ENCODE measurements around the gene USE1.

USE1 gene

DNA sequence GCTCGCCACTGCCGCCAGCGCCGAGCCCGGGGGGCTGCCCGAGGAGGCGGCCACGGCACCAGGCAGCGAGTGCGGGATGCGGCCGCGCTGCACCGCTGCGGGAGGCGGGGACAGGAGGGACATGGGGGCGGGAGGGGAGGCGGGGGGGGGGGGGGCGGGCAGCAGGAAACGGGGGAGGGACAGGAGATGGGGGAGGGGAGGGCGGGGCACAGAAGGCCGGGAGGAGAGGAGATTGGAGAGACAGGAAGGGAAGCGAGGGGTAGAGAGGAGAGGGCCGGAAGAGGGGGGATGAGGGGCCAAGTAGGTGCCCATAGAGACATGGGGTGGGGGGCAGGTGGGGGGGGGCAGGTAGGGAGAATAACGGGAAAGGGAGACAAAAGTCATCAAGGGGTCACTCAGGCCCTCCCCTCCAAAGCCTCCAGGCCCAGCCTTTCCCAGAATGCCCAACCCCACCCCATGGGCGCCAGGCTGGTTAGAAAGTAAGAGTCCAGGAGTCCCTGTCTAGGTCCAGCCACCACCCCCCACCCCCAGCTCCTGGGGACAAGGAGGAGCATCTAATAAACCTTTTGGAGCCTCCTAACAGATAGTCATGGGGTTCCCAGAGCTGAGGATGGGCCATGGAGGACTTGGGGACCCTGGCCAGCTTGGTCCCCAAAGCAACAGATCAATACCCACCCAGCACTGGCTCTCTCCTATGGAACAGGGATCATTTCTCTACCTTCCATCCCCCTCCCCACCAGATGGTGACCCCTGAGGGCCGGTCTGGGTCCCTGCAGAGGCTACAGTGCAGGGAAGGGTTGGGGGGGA lies 21.0 kb downstream of the USE1 start:
- peak; percentile 11 to 24 for ATAC-seq

DNA sequence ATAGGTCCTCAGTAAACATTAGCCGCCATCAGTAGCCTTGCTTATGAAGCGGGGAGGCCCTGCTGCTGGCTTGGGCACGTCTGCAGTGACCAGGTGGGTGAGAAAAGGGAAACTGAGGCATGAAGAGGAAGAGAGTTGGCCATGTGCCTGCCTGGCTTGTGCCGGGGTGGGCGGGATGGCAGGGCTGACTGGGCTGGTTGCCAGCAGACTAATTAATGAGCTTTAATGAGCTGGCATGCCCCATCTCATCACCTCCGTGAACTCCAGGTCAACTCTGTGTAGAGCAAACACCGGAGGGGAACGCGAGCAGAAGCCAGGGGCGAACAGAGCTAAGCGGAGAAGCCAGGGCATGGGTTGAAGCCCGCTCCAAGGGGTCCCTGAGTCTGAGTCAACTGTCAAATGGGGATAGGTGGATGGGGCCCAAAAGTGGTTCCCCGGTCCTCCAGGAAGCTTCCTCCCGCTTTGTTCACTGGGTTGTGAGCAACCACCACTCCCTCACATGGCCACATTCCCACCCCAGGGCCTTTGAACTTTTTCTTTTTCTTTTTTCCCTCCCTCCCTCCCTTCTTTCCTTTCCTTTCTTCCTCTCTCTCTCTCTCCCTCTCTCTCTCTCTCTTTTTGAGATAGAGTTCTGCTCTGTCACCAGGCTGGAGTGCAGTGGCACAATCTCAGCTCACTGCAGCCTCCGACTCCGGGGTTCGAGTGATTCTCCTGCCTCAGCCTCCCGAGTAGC lies 21.8 kb downstream of the USE1 start:
- ATAC-seq = no peak

DNA sequence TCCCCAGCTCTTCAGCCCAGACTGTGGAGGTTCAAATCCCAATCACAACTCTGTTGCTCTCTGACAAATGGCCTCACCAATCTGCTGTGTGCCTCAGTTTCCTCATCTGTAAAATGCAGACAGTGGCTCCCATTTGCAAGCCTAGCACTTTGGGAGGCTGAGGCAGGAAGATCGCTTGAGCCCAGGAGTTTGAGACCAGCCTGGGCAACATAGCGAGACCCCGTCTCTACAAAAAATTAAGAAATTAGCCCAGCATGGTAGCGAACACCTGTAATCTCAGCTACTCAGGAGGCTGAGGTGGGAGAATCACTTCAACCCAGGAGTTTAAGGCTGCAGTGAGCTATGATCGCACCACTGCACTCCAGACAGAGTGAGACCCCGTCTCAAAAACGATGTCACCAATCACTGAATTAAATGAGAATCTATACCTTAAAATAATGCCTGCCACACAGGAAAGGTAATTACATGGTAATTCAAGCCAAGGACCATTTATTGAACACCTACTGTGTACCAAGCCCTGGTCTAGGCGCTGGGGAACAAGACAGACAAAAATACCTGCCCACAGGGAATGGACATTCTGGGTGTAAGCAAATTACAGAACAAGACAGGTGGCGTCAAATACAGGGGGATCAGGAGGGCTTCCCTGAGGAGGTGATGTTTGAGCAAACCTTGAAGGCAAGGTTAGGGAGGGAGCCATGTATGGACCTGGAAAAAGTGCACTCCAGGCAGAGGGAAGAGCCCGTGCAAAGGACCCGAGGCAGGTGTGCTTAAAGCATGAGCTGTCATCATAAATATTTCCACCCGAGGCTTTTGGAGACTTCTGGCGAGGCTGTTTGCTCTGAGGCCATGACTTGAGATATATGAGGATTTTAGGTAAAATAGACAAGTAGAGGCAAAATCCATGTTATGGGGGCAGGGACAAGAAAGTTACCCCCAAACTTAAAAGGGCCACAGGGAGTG lies 22.9 kb downstream of the USE1 start:
- ATAC-seq = no peak

DNA sequence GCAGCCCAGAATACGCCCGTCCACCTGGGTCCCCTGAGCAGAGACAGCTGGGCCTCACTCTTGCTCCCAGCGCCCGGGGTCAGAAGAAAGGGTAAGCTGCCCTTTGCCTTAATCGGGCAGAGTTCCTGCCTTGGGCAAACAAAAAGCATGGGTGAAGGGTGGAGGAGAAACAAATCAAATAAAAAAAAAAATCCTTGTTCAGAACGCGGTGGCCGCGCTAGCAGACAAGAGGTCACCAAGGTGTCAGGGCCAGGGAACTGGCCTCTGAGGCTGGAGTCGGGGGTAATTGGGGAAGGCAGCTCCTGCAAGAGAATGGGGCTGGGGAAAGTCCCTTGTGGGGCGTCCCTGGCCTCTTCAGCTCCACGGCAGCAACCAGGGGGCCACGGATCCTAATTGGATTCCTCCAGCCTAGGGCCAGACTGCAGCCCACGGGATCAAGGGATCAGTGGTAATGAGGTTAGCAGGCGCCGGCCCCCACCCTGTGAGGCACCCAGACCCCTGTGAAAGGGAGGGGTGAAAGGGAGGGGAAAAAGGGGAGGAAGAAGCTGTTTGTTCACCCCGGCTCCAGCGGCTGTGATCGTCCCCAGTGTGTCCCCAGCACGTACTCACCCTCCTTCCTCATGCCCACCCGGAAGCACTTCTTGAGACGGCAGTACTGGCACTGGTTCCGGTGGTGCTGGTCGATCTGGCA lies 25.1 kb downstream of the USE1 start:
- no peak for ATAC-seq

DNA sequence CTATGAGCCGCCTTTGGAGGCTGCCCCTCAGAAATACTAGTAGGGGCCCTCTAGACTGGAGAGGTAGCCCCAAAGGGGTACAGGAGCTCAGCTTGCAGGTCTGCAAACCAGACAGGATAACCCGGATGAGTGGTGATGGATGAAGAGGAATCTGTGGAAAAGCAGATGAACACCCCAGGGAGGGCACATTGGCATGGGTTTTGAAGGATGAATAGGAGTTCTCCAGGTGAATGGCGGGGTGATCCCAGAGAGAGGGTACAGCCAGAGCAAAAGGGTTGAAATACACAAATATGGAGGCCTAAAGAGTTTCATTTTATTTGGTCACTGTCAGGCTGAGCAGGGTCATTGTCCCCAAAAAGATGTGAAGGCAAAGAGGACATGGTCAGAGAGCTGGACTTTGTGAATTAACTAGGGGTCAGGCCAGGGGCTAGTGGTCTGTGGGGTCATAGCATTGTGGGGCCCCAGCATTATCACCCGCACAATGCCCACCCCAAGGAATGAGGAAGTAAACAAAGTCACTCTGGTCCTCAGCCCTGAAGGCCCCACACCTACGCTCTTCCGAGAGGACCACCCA lies 25.8 kb downstream of the USE1 start:
- ATAC-seq = no peak

DNA sequence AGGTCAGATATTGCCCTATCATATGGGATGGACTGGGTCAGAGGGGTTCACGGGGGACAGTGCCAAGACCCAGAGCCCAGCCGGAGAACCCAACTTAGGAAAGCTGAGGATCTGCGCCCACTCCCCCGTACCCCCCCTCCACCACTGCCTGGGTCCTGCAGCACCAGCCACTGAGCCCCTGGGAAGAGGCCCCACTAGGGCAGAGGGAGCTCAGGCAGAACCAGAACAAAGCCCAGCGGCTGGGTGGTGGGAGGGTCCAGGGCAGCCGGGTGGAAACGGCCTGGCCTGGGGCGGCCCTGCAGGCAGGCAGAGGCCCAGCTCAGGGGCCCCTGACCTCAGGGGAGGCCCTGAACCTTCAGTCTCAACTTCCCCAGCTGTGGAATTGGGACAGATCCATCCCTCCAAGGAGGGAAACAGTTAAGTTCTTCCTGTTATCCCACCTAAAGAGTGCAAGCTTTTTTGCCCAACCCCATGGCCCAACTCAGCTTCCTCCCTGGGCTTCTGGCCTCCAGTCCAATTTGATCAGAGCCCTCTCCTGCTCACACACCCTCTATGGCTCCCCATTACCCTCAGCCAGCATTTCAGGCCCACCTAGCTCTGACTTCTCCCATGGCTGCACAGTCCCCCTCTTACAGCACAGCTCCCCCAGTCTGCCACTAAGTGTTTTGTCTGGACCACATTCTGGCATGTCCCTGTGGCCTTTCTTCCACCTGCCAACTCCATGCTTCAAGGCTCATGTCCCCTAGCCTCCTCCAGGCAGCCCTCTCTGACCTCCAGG lies 27.5 kb downstream of the USE1 start:
- no peak for ATAC-seq

DNA sequence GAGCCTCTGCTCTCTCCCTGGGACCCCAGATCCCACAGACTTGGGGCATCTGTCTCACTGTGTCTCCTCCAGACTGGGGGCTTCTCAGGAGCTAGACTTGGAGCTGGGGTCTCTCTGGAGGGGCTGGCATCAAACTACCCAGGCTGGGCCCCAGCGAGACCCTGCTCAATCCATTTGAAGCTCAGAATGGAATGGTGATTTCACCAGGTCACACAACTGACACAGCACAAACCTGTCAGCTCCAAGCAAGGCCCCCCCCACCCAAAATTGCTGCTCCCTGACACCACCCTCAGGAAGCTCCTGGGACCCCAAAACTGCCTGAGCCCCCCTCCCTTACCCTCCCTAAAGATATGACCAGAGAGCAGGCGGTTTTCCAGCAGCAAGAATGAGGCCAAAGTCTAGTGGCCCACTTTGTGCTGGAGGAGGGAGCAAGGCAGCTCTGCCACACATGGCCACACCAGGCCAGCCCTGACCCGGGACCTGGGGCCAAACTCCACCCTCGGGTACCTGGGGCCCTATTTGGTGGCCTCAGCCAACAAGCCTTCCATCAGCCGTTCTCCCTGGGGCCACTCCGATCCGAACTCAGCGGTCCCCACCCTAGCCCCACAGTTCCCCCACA lies 28.2 kb downstream of the USE1 start:
- ATAC-seq = no peak

DNA sequence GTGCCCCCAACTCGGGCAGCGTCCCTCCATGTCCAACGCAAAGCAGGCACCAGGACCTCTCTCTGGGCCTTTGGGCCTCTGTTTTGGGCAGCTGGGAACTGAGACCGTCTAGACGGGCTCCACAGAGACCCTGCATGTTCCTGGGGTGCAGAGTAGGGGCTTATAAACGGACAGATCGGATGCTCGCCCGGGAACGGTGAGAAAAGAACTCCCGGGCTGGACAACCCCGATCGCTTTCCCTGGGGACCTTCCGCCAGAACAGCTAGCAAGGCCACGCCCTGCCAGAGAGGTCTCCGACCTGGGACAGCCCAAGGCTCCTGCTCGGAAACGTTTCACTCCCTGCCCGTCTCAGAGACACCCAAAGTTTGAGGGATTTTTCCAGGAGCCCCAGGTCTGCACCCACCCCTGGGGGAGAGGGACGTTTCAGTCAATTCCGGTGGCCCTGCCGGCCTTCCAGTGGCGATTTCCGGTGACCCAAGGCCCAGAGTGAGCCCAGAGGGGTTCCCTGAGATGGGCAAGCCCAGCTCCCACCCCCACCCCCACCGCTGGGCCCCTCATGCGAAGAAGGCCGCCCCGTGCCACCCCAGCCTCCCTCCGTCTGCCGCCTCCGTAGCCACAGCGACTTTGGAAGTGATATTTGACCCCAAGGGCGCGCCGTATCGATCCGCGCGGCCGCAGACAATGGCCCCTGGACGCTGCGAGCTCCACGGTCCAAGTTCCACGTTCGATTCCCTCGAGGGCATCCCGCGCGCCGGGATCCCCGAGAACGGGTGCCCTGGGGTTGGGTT lies 28.9 kb downstream of the USE1 start:
- ATAC-seq = no peak

DNA sequence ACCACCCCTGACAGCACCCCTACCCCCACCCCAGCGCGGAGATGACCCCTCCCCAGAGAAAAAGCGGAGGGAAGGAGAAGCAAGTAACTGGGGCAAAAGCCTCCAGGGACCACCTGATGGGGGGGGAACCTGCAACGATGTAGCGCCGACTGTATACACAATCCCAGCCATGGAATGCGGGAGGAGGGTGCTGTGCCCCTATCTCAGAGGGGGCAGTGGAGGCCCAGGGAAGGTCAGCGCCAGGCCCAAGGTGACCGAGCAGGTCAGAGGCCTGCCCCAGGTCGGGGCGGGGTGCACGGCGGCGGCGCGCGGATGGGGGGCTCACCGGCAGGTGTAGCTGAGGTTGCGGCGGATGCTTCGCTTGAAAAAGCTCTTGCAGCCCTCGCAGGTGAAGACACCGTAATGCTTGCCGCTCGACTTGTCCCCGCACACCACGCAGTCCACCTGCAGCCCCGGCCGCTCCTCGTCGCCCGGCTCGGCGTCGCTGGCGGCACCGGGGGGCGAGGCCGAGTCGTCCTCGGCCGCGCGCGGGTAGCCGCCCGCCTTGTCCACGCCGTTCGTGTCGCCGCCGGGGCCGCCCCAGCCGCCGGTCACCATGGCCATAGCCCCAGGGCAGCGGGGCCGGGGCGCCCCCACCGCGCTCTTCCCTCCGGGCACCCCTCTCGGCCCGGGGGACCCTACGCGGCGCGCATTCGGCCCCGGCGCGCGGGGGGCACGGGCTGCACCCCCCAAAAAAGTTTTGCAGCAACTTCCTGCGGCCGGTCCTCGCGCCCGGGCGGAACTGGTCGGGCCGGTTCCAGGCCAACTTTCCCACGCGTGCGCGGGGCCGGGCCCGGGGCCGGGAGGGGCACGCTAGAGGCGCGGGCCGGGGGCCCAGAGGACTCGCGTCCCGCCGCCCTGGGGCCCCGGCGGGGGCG lies 29.7 kb downstream of the USE1 start:
- ATAC-seq = no peak

DNA sequence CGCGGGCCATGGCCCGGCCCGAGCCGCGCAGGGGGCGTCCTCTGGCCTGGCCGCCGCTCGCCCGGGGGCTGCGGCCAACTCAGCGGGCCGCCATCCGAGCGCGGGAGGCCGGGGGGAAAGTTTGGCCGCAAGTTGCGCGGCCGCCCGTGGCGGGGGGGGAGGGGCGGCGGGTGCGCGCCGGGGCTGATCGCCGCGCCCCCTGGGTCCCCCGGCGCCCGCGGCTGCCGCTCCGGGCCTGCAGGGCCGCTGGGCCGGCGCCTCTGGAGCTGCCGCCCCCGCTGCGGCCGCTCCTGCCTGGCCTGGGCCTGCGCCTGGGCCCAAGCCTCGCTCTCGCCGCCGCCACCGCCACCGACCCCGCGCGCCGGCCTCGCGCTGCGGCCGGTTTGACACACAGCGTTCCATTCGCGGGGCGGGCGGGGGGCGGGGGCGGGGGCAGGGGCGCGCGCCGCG lies 30.4 kb downstream of the USE1 start, which contains the start of gene NR2F6:
TSS of gene NR2F6 (minus strand) at position 385 of the 450 bp plus-strand sequence. CDS start 699 bp downstream, outside the sequence.
- peak in 1 of 2 donors; percentile 5 for ATAC-seq

DNA sequence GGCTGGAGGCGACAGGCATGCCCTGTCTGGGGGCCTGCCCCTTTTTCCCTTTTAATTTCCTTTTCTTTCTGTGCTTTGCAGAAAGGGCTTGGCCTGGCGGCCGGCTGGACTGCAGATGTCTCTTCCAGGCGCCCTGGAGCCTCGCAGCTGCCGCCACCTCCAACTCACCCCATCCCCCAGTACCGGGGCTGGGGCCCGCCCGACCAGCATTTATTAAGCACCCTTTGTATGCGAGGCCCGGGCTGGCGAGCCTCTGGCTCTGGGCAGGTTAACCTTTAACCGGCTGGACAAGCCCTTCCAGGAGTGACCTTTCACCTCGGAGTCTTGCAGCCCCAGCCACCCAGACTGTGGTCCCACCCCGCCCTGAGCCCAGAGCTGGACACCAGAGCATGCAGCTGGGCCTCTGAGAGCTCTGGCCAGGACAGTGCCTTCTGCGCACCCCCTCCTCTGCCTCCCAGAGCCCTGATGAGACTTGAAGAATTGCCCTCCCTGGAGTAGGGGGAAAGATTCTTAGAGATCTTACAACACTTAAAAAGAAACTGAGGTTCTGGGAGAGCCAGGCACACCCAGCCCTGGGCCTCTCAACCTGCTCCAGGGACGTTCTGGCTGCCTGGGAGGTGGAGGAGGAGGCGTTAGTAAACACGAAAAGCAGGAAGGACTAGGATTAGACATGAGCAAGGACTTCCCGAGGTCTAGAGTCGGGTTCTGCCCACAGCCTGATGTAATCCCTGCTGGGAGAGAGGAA lies 31.7 kb downstream of the USE1 start:
- no peak for ATAC-seq

DNA sequence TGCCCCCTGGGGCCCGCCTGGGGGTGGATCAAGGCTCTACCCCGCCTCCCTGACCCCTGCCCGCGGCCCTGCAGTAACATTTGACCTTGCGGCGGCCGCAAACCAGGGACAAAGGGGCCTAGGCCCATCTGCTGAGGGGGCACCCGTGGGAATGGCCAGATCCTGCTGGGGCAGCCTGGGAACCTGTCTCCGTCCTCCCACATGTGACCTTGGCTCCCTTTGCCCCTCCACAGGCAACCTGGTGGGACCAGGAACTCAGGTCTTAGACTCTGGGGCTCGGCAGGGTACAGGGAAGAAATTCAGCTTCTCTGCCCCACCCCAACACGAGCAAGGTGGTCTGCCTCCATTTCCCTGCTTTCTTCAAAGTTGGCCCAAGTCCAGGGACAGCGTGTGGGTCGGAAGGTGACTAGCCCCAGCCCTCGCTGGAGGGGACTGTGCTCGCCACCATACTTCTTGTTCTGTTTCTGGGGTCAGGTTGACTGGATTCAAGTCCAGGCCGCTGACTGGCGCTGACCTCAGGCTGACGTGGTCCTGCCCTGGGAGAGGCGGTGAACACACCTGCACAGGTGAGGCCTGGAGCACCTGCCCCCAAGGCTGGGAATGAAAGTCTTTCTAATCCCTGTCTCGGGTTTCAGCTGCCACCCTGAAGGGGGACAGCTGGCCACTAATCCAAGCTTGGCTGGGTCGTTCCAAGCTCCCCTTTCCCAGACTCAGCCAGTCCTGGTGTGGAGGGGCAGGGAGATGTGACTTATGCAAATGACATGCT lies 33.0 kb downstream of the USE1 start:
- no peak for ATAC-seq

DNA sequence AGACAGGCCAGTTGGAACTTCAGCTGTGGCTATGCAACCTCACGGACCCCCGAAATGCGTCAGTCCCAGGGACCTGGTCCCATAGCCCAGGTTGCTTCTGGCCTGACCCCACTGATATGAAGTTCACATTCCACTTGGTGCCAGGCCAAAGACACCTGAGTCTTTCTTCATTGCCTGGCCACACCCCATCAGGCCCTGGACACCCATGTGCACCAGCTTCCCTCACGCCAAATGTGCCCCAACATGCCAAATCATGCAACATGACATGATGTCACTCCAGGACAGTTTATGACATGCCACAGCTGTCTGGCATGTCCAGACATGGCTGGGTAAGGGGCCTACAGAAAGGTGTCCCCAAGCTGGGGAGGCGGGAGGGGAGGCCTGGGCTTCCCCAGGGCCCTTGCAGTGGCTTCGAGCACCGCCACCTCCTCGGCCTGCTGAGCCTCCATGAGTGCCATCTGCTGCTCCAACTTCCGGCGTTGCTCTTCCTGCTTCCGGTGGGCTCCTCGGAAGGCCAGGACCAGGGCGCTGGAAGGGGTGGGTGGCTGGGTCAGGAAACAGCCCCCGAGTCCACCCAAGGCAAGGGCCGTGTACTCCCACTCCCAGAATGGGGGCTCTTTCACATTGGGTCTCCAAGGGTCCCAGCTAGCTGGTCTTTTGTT lies 34.9 kb downstream of the USE1 start:
- ATAC-seq = no peak

DNA sequence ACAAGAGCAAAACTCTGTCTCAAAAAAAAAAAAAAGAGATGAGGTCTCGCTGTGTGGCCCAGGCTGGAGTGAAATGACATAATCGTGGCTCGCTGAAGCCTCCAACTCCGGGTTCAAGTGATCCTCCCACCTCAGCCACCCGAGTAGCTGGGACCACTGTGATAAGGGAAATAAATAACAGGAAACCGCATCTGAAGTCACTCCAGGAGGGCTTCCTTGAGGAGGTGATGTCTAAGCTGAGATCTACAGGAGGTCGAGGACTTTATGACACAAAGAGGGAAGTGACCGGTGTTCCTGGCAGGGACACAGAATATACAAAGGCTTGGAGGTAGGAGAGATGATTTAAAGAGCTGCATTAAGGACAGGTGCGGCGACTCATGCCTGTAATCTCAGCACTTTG lies 39.5 kb downstream of the USE1 start:
- ATAC-seq = no peak

DNA sequence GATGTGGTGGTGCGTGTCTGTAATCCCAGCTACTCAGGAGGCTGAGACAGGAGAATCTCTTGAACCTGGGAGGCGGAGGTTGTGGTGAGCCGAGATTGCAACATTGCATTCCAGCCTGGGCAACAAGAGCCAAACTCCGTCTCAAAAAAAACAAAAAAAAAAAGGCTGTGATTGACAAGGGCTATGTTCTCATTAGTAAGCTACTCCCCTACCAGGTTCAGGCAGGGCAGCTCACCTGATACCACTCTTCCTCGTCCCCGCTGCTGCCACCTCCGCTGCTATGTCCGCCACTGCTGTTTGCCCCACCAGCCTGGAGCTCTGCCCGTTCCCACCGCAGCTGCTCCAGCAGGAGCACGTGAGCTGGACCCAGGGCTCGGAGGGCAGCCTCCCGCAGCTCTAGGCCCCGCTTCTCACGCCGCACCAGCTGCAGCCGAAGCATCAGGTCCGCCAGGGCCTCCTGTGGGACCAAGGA lies 40.0 kb downstream of the USE1 start:
- no peak for ATAC-seq

DNA sequence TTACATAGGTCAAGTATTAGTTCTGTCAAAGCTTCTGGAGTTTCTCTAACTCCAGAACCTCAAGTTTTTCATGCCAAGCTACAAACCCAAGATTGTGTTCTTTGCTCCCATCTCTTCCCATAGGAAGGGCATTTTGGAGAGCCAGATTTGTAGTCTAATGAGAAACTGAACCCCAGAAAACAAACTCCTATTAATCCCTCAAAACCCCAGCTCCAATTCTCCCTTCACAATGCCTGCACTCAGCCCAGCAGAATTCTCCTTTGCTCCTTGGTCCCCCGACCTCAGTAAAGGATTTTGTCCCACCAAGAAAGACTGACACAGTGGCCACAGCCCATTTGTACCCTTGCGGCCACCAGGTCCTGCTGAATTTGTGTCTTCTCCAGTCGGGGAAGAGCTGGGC lies 41.0 kb downstream of the USE1 start:
- ATAC-seq = no peak

All from activated CD4-positive, CD25-positive, alpha-beta regulatory T cell treated with anti-CD3 and anti-CD28 coated beads, Interleukin-2, amount 50 U/mL, for 24 hours (primary cell).